H9 (cell line): Measurements from ENCODE around the gene HAUS7. TPM values are rescaled to one million over a fixed set of nuclear protein-coding genes. Genes with fewer than 3 reads are reported as not detected.

Experiments used
- DNase-seq: peaks from one replicate; pipeline ENCODE4 v3.0.0-alpha.2; 2017
- H2AFZ ChIP-seq: one replicate; pipeline ENCODE4 v1.6.1; 2013; ENCODE audit warnings: mild to moderate bottlenecking, low read length, control low read depth, moderate library complexity
- H2AK5ac ChIP-seq: 2 replicates; pipeline ENCODE4 v1.6.1; 2013; ENCODE audit warnings: low read length, control low read depth, mixed read lengths; ENCODE audit not compliant: insufficient read length
- H2BK120ac ChIP-seq: one replicate; pipeline ENCODE4 v1.6.1; 2013; ENCODE audit warnings: low read depth, mild to moderate bottlenecking, low read length, control low read depth, inconsistent platforms; ENCODE audit not compliant: poor library complexity, severe bottlenecking
- H2BK12ac ChIP-seq: 2 replicates; pipeline ENCODE4 v1.6.1; 2013; ENCODE audit warnings: low read length, control low read depth, mixed read lengths, low read depth; ENCODE audit not compliant: insufficient read length
- H2BK15ac ChIP-seq: 2 replicates; pipeline ENCODE4 v1.6.1; 2013; ENCODE audit warnings: low read depth, low read length, control low read depth
- H2BK20ac ChIP-seq: one replicate; pipeline ENCODE4 v1.6.1; 2013; ENCODE audit warnings: low read depth, mild to moderate bottlenecking, low read length, control low read depth, inconsistent platforms; ENCODE audit not compliant: poor library complexity, severe bottlenecking
- H2BK5ac ChIP-seq: 2 replicates; pipeline ENCODE4 v1.6.1; 2013; ENCODE audit warnings: low read length, control low read depth, mixed read lengths; ENCODE audit not compliant: insufficient read length
- H3K14ac ChIP-seq: 2 replicates; pipeline ENCODE4 v1.6.1; 2013; ENCODE audit warnings: low read length, control low read depth; ENCODE audit not compliant: insufficient read depth
- H3K18ac ChIP-seq: 2 replicates; pipeline ENCODE4 v1.6.1; 2013; ENCODE audit warnings: low read depth, mild to moderate bottlenecking, mixed read lengths, low read length, control low read depth; ENCODE audit not compliant: insufficient read length
- H3K23ac ChIP-seq: 2 replicates; pipeline ENCODE4 v1.6.1; 2013; ENCODE audit warnings: low read length, control low read depth, mixed read lengths, low read depth; ENCODE audit not compliant: insufficient read length
- H3K23me2 ChIP-seq: 2 replicates; pipeline ENCODE4 v1.6.1; 2013; ENCODE audit warnings: low read depth, mild to moderate bottlenecking, mixed read lengths, low read length, control low read depth; ENCODE audit not compliant: insufficient read length, poor library complexity, severe bottlenecking
- H3K27ac ChIP-seq: 2 replicates; pipeline ENCODE4 v1.5.1; 2013; ENCODE audit warnings: low read length, control low read depth, mixed read lengths, low read depth; ENCODE audit not compliant: insufficient read length
- H3K27me3 ChIP-seq: 2 replicates; pipeline ENCODE4 v1.6.1; 2013; ENCODE audit warnings: low read length, control low read depth, inconsistent platforms; ENCODE audit not compliant: insufficient read depth
- H3K4ac ChIP-seq: 2 replicates; pipeline ENCODE4 v1.6.1; 2013; ENCODE audit warnings: low read depth, mild to moderate bottlenecking, control low read depth, inconsistent platforms, low read length, moderate library complexity
- H3K4me1 ChIP-seq: 2 replicates; pipeline ENCODE4 v1.6.1; 2013; ENCODE audit warnings: low read length, control low read depth, inconsistent platforms; ENCODE audit not compliant: insufficient read depth
- H3K4me2 ChIP-seq: 2 replicates; pipeline ENCODE4 v1.6.1; 2013; ENCODE audit warnings: low read length, control low read depth, mixed read lengths; ENCODE audit not compliant: insufficient read length, insufficient read depth
- H3K56ac ChIP-seq: 2 replicates; pipeline ENCODE4 v1.6.1; 2013; ENCODE audit warnings: low read depth, mild to moderate bottlenecking, mixed read lengths, low read length, control low read depth; ENCODE audit not compliant: insufficient read length
- H3K79me1 ChIP-seq: 2 replicates; pipeline ENCODE4 v1.6.1; 2013; ENCODE audit warnings: low read depth, mild to moderate bottlenecking, moderate library complexity, low read length, control low read depth, inconsistent platforms; ENCODE audit not compliant: insufficient read depth, poor library complexity, severe bottlenecking
- H3K79me2 ChIP-seq: 2 replicates; pipeline ENCODE4 v1.6.1; 2013; ENCODE audit warnings: low read length, control low read depth, inconsistent platforms; ENCODE audit not compliant: insufficient read depth
- H3K9ac ChIP-seq: 2 replicates; pipeline ENCODE4 v1.6.1; 2013; ENCODE audit warnings: low read length, control low read depth, mixed read lengths; ENCODE audit not compliant: insufficient read length; ENCODE audit errors: extremely low read depth
- H3K9me3 ChIP-seq: one replicate; pipeline ENCODE4 v1.6.1; 2013; ENCODE audit warnings: low read depth, low read length, inconsistent platforms; ENCODE audit not compliant: control insufficient read depth
- H3T11ph ChIP-seq: one replicate; pipeline ENCODE4 v1.6.1; 2013; ENCODE audit warnings: mild to moderate bottlenecking, low read length, control low read depth, inconsistent platforms
- H4K20me1 ChIP-seq: one replicate; pipeline ENCODE4 v1.6.1; 2013; ENCODE audit not compliant: control insufficient read depth, insufficient read length, insufficient read depth
- H4K5ac ChIP-seq: 2 replicates; pipeline ENCODE4 v1.6.1; 2013; ENCODE audit warnings: low read depth, mild to moderate bottlenecking, mixed read lengths, low read length, control low read depth; ENCODE audit not compliant: insufficient read length
- H4K8ac ChIP-seq: replicated peaks from 2 replicates; pipeline ENCODE4 v1.6.1; 2013; ENCODE audit warnings: low read length, control low read depth, mixed read lengths, low read depth; ENCODE audit not compliant: insufficient read length
- H4K91ac ChIP-seq: 2 replicates; pipeline ENCODE4 v1.6.1; 2013; ENCODE audit warnings: low read depth, mild to moderate bottlenecking, moderate library complexity, mixed read lengths, low read length, control low read depth; ENCODE audit not compliant: insufficient read length
- H3K27ac Mint-ChIP-seq, 3 experiments: 2 replicates in 2 of 3; 3 replicates in 1 of 3; pipeline ENCODE4 v1.8.0; 2020 to 2021; ENCODE audit warnings: mixed read lengths in 3 of 3, mild to moderate bottlenecking in 1 of 3, moderate library complexity in 1 of 3
- H3K27me3 Mint-ChIP-seq: 2 replicates; pipeline ENCODE4 v1.8.0; 2021; ENCODE audit warnings: low read depth, mild to moderate bottlenecking, moderate library complexity, mixed read lengths
- H3K36me3 Mint-ChIP-seq, 3 experiments: 2 replicates in 2 of 3; 3 replicates in 1 of 3; pipeline ENCODE4 v1.8.0; 2020 to 2021; ENCODE audit warnings: low read depth in 3 of 3, mixed read lengths in 3 of 3; ENCODE audit not compliant: insufficient read depth in 1 of 3
- H3K4me1 Mint-ChIP-seq, 2 experiments: 2 replicates each; pipeline ENCODE4 v1.8.0; 2020; ENCODE audit warnings: mixed read lengths in 2 of 2
- H3K4me3 Mint-ChIP-seq, 2 experiments: 2 replicates in 1 of 2; 3 replicates in 1 of 2; pipeline ENCODE4 v1.8.0; 2020 to 2021; ENCODE audit warnings: mild to moderate bottlenecking in 2 of 2, mixed read lengths in 2 of 2, moderate library complexity in 1 of 2
- H3K9me3 Mint-ChIP-seq, 2 experiments: 2 replicates in 1 of 2; 3 replicates in 1 of 2; pipeline ENCODE4 v1.8.0; 2020; ENCODE audit warnings: mild to moderate bottlenecking in 2 of 2, mixed read lengths in 2 of 2, moderate library complexity in 1 of 2
- WGBS: extraction: QIAGEN DNeasy Blood & Tissue Kit; methylation state at CpG from one replicate; pipeline ENCODE4 v1.1.7; 2013; ENCODE audit warnings: missing lambda C conversion rate, low lambda C conversion rate, mixed read lengths; ENCODE audit not compliant: insufficient read length; ENCODE audit errors: extremely low coverage; 5-methylcytosine and 5-hydroxymethylcytosine counted together
- total RNA-seq: library from RNA; stranded (reverse); gene quantifications from 2 replicates; pipeline ENCODE4 v1.2.1, GENCODE V29; 2021
- TF ChIP-seq, protein P1 (sequence below): fragments of 200-600 bp; sonication (generic); conservative IDR thresholded peaks from 3 replicates; pipeline ENCODE4 v1.8.0; 2021; ENCODE audit warnings: antibody characterized with exemption, mild to moderate bottlenecking

Gene HAUS7
- total RNA-seq, 1 experiment from 2014 or later, result 45.3 TPM

GRCh38 chrX:153502131-153502530, 31.8 kb upstream of the HAUS7 start:
- Histone ChIP-seq H3K79me1 (no peaks in the 10 kb centered on the region), H3K23ac (no peak overlapping the region), H2BK12ac (no peak overlapping the region), H4K20me1 (no peaks in the 10 kb centered on the region), H3K79me2 (no peaks in the 10 kb centered on the region), H3K4ac (no peak overlapping the region), H3K56ac (no peak overlapping the region), H4K91ac (no peak overlapping the region), H3K27me3 (no peaks in the 10 kb centered on the region), H3K18ac (no peak overlapping the region), H2BK20ac (no peak overlapping the region), H2BK15ac (no peak overlapping the region), H4K5ac (no peak overlapping the region), H2BK5ac (no peak overlapping the region), H2AK5ac (no peak overlapping the region), H3K14ac (no peak overlapping the region), H3K4me2 (no peak overlapping the region), H3T11ph (no peak overlapping the region), H2BK120ac (no peak overlapping the region), H3K4me1 (no peaks in the 10 kb centered on the region), H2AFZ (no peak overlapping the region), H3K9me3 (peaks cover 25% of the 10 kb centered on the region), H3K23me2 (no peaks in the 10 kb centered on the region), H3K9ac (no peak overlapping the region), H4K8ac (no peak overlapping the region), H3K27ac (no peak overlapping the region)
- H3K27me3 Mint-ChIP-seq, result peaks cover 4% of the 10 kb centered on the region
- H3K9me3 Mint-ChIP-seq, result peaks cover 52 to 64% of the 10 kb centered on the region in 2 experiments
- no CpG with 5 or more reads among the region's 10 CpGs for WGBS
- H3K27ac Mint-ChIP-seq, result no peak overlapping the region
- no peak for DNase-seq
- no peak overlapping the region for H3K4me3 Mint-ChIP-seq
- H3K4me1 Mint-ChIP-seq, result 0 out of 4 replicates have a peak, but pooled peaks cover 0 to under 1% of the 10 kb centered on the region in 2 experiments
- H3K36me3 Mint-ChIP-seq, result peaks cover 6 to 8% (median 8%) of the 10 kb centered on the region in 3 experiments; a peak in 5 of 7 replicates
- TF ChIP-seq, protein P1, sequence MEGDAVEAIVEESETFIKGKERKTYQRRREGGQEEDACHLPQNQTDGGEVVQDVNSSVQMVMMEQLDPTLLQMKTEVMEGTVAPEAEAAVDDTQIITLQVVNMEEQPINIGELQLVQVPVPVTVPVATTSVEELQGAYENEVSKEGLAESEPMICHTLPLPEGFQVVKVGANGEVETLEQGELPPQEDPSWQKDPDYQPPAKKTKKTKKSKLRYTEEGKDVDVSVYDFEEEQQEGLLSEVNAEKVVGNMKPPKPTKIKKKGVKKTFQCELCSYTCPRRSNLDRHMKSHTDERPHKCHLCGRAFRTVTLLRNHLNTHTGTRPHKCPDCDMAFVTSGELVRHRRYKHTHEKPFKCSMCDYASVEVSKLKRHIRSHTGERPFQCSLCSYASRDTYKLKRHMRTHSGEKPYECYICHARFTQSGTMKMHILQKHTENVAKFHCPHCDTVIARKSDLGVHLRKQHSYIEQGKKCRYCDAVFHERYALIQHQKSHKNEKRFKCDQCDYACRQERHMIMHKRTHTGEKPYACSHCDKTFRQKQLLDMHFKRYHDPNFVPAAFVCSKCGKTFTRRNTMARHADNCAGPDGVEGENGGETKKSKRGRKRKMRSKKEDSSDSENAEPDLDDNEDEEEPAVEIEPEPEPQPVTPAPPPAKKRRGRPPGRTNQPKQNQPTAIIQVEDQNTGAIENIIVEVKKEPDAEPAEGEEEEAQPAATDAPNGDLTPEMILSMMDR, result no peak
